ENCODE measurements around the gene HOXC9. TPM values are rescaled to one million over a fixed set of nuclear protein-coding genes. Genes with fewer than 3 reads are reported as not detected.

Gene HOXC9
- total RNA-seq, 1 donor from 2014 or later: 0.28 TPM

GRCh38 chr12:53976172-53976822 lies 23.7 kb upstream of the HOXC9 start:
- Mint-ChIP-seq H3K4me1 (ENCODE audit: unreplicated experiment) (peaks cover 23% of the 10 kb centered on the region), H3K36me3 (ENCODE audit: low read depth, unreplicated experiment) (no peaks in the 10 kb centered on the region), H3K4me3 (ENCODE audit: unreplicated experiment) (no peak overlapping the region), H3K27me3 (ENCODE audit: unreplicated experiment) (peaks cover 45% of the 10 kb centered on the region), H3K27ac (ENCODE audit: unreplicated experiment) (no peak overlapping the region), H3K9me3 (ENCODE audit: unreplicated experiment) (no peaks in the 10 kb centered on the region)
- no peak for DNase-seq (ENCODE audit: low spot score)
- TF ChIP-seq CTCF (IDR thresholded peaks at IDR 0.05; ENCODE audit: unreplicated experiment): no peak

DNA sequence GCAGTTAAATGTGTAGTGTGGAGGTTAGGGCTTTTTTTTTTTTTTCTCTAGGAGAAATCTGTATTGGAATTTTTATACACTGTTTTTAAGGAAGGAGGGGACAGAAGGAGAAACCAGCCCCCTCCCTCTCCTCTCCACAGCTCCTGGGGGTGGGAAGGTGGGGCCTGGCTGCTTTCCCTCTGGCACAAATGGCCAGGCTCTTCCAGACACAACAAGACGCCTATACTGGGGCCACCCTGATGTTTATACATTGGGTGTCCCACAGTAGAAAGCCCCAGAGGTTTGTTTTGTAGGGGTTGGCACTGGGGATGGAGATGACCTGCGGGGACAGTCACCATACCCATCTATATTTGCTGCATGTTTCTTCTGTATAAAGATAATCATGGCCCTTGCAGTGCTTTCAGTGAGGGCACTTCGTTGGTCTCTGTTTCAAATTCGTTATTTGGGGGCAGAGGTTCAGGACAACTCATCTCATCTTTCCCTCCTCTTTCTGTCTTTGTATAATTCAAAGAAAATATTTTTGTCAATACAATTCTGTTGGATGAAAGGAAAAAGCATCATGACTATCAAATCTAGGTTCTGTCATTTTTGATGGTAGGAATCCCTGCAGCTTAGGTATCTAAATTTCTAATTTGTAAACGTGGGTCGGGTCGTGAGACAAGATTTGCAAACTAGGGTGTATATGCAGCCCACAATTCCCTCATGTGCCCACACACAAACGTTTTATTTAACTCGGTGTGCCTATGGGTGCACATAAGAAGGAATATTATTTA lies 23.0 kb upstream of the HOXC9 start:
- H3K4me3 Mint-ChIP-seq (ENCODE audit: unreplicated experiment): no peak overlapping the region
- peaks cover 42% of the 10 kb centered on the region for H3K27me3 Mint-ChIP-seq (ENCODE audit: unreplicated experiment)
- H3K9me3 Mint-ChIP-seq (ENCODE audit: unreplicated experiment): no peaks in the 10 kb centered on the region
- peaks cover 23% of the 10 kb centered on the region for H3K4me1 Mint-ChIP-seq (ENCODE audit: unreplicated experiment)
- H3K27ac Mint-ChIP-seq (ENCODE audit: unreplicated experiment): no peak overlapping the region
- DNase-seq (ENCODE audit: low spot score): no peak
- TF ChIP-seq CTCF (IDR thresholded peaks at IDR 0.05; ENCODE audit: unreplicated experiment): no peak
- no peaks in the 10 kb centered on the region for H3K36me3 Mint-ChIP-seq (ENCODE audit: low read depth, unreplicated experiment)

- DNase-seq (ENCODE audit: low spot score): no peak
- no peak overlapping the region for H3K27ac Mint-ChIP-seq (ENCODE audit: unreplicated experiment)
- H3K9me3 Mint-ChIP-seq (ENCODE audit: unreplicated experiment): no peaks in the 10 kb centered on the region
- peaks cover 39% of the 10 kb centered on the region for H3K27me3 Mint-ChIP-seq (ENCODE audit: unreplicated experiment)
- no peaks in the 10 kb centered on the region for H3K36me3 Mint-ChIP-seq (ENCODE audit: low read depth, unreplicated experiment)
- no peak for TF ChIP-seq CTCF (IDR thresholded peaks at IDR 0.05; ENCODE audit: unreplicated experiment)
- H3K4me3 Mint-ChIP-seq (ENCODE audit: unreplicated experiment): no peak overlapping the region
- peaks cover 29% of the 10 kb centered on the region for H3K4me1 Mint-ChIP-seq (ENCODE audit: unreplicated experiment)
Observed at GRCh38 chr12:53977596-53978445, 22.1 kb upstream of the HOXC9 start.

- no peaks in the 10 kb centered on the region for H3K36me3 Mint-ChIP-seq (ENCODE audit: low read depth, unreplicated experiment)
- peaks cover 38% of the 10 kb centered on the region for H3K27me3 Mint-ChIP-seq (ENCODE audit: unreplicated experiment)
- H3K27ac Mint-ChIP-seq (ENCODE audit: unreplicated experiment): no peak overlapping the region
- no peak for TF ChIP-seq CTCF (IDR thresholded peaks at IDR 0.05; ENCODE audit: unreplicated experiment)
- peaks cover 31% of the 10 kb centered on the region for H3K4me1 Mint-ChIP-seq (ENCODE audit: unreplicated experiment)
- no peak overlapping the region for H3K4me3 Mint-ChIP-seq (ENCODE audit: unreplicated experiment)
- no peaks in the 10 kb centered on the region for H3K9me3 Mint-ChIP-seq (ENCODE audit: unreplicated experiment)
- no peak for DNase-seq (ENCODE audit: low spot score)
Observed at GRCh38 chr12:53978477-53979356, 21.2 kb upstream of the HOXC9 start.
